Measurements from ENCODE around the gene IPO9.
A peak's percentile ranks its signal among the peaks of the same experiment; 100 is the strongest.
"Not testable (repeated sequence)": the region's sequence is repeated elsewhere in the genome, so short reads cannot be mapped to it uniquely, and the experiment has no call there.

IPO9 gene

GRCh38 chr1:201826830-201827229, 2.1 kb upstream of the IPO9 start:
- no peak for ATAC-seq
- H3K36me3 Mint-ChIP-seq (ENCODE audit: low read depth) = peaks cover 19% of the 10 kb centered on the region
- DNase-seq = no peak

GRCh38 chr1:201827321-201828216, 1.4 kb upstream of the IPO9 start:
- Mint-ChIP-seq H3K27ac (no peak overlapping the region), H3K27me3 (no peaks in the 10 kb centered on the region), H3K9me3 (no peaks in the 10 kb centered on the region), H3K4me1 (peaks cover 40% of the 10 kb centered on the region), H3K4me3 (no peak overlapping the region), H3K36me3 (ENCODE audit: low read depth) (peaks cover 19% of the 10 kb centered on the region)
- ATAC-seq (no peak), DNase-seq (no peak)

More at GRCh38 chr1:201826830-201827229, 2.1 kb upstream of the IPO9 start:
- Mint-ChIP-seq H3K27ac (no peak overlapping the region), H3K4me1 (peaks cover 32% of the 10 kb centered on the region), H3K27me3 (no peaks in the 10 kb centered on the region), H3K9me3 (no peaks in the 10 kb centered on the region), H3K4me3 (no peak overlapping the region)

- no peak for ATAC-seq
- DNase-seq = no peak
- Mint-ChIP-seq H3K4me1 (peaks cover 44% of the 10 kb centered on the region), H3K27ac (peak overlapping the region; percentile 97), H3K4me3 (peak overlapping the region; percentile 92), H3K9me3 (no peaks in the 10 kb centered on the region), H3K27me3 (no peaks in the 10 kb centered on the region), H3K36me3 (ENCODE audit: low read depth) (peaks cover 19% of the 10 kb centered on the region)
Observed at GRCh38 chr1:201828217-201828819, 639 bp upstream of the IPO9 start.

GRCh38 chr1:201831371-201831770, 2.4 kb downstream of the IPO9 start:
- Mint-ChIP-seq H3K27me3 (no peaks in the 10 kb centered on the region), H3K4me3 (peak overlapping the region; percentile 92), H3K27ac (peak overlapping the region; percentile 34), H3K9me3 (no peaks in the 10 kb centered on the region), H3K4me1 (peaks cover 53% of the 10 kb centered on the region), H3K36me3 (ENCODE audit: low read depth) (peaks cover 33% of the 10 kb centered on the region)
- no peak for DNase-seq
- ATAC-seq = no peak

GRCh38 chr1:201834621-201835020, 5.7 kb downstream of the IPO9 start:
- Mint-ChIP-seq H3K9me3 (no peaks in the 10 kb centered on the region), H3K36me3 (ENCODE audit: low read depth) (peaks cover 36% of the 10 kb centered on the region), H3K27me3 (no peaks in the 10 kb centered on the region), H3K27ac (no peak overlapping the region), H3K4me1 (peaks cover 53% of the 10 kb centered on the region), H3K4me3 (no peak overlapping the region)
- DNase-seq (no peak), ATAC-seq (no peak)

- H3K4me3 Mint-ChIP-seq = no peak overlapping the region
- no peaks in the 10 kb centered on the region for H3K9me3 Mint-ChIP-seq
- no peaks in the 10 kb centered on the region for H3K27me3 Mint-ChIP-seq
- peaks cover 20% of the 10 kb centered on the region for H3K36me3 Mint-ChIP-seq (ENCODE audit: low read depth)
- ATAC-seq = no peak
- no peak for DNase-seq
- H3K27ac Mint-ChIP-seq = no peak overlapping the region
- H3K4me1 Mint-ChIP-seq = peaks cover 26% of the 10 kb centered on the region
Observed at GRCh38 chr1:201838381-201838780, 9.4 kb downstream of the IPO9 start.

- not testable (repeated sequence) for H3K4me3 Mint-ChIP-seq, H3K27ac Mint-ChIP-seq, ATAC-seq, DNase-seq, H3K9me3 Mint-ChIP-seq, H3K27me3 Mint-ChIP-seq
- peaks cover 20% of the 10 kb centered on the region for H3K36me3 Mint-ChIP-seq (ENCODE audit: low read depth)
- H3K4me1 Mint-ChIP-seq = peaks cover 28% of the 10 kb centered on the region
Observed at GRCh38 chr1:201839089-201839488, 10.1 kb downstream of the IPO9 start.

GRCh38 chr1:201840055-201840454, 11.1 kb downstream of the IPO9 start:
- no peak for ATAC-seq
- no peak overlapping the region for H3K4me3 Mint-ChIP-seq
- no peaks in the 10 kb centered on the region for H3K27me3 Mint-ChIP-seq
- H3K4me1 Mint-ChIP-seq = peaks cover 29% of the 10 kb centered on the region
- no peak overlapping the region for H3K27ac Mint-ChIP-seq
- DNase-seq = no peak
- peaks cover 17% of the 10 kb centered on the region for H3K36me3 Mint-ChIP-seq (ENCODE audit: low read depth)
- H3K9me3 Mint-ChIP-seq = no peaks in the 10 kb centered on the region

- Mint-ChIP-seq H3K4me3 (no peak overlapping the region), H3K4me1 (peaks cover 29% of the 10 kb centered on the region), H3K9me3 (no peaks in the 10 kb centered on the region), H3K27me3 (no peaks in the 10 kb centered on the region), H3K27ac (no peak overlapping the region), H3K36me3 (ENCODE audit: low read depth) (peaks cover 13% of the 10 kb centered on the region)
- DNase-seq = no peak
- ATAC-seq = no peak
Observed at GRCh38 chr1:201840490-201840889, 11.5 kb downstream of the IPO9 start.

GRCh38 chr1:201841265-201841912, 12.4 kb downstream of the IPO9 start:
- no peak for ATAC-seq
- H3K27ac Mint-ChIP-seq = no peak overlapping the region
- H3K4me1 Mint-ChIP-seq = peaks cover 27% of the 10 kb centered on the region

GRCh38 chr1:201842472-201843027, 13.6 kb downstream of the IPO9 start:
- H3K27ac Mint-ChIP-seq = no peak overlapping the region

More at GRCh38 chr1:201841265-201841912, 12.4 kb downstream of the IPO9 start:
- no peak for DNase-seq
- Mint-ChIP-seq H3K9me3 (no peaks in the 10 kb centered on the region), H3K36me3 (ENCODE audit: low read depth) (peaks cover 8% of the 10 kb centered on the region), H3K27me3 (no peaks in the 10 kb centered on the region), H3K4me3 (no peak overlapping the region)

GRCh38 chr1:201845331-201846083, 16.6 kb downstream of the IPO9 start:
- no peak overlapping the region for H3K27ac Mint-ChIP-seq
- H3K27me3 Mint-ChIP-seq = no peaks in the 10 kb centered on the region
- H3K9me3 Mint-ChIP-seq = no peaks in the 10 kb centered on the region
- ATAC-seq = peak; percentile 73
- H3K36me3 Mint-ChIP-seq (ENCODE audit: low read depth) = peaks cover 23% of the 10 kb centered on the region
- no peak for DNase-seq
- no peak overlapping the region for H3K4me3 Mint-ChIP-seq
- peaks cover 20% of the 10 kb centered on the region for H3K4me1 Mint-ChIP-seq

More at GRCh38 chr1:201842472-201843027, 13.6 kb downstream of the IPO9 start:
- Mint-ChIP-seq H3K4me1 (peaks cover 29% of the 10 kb centered on the region), H3K9me3 (no peaks in the 10 kb centered on the region), H3K36me3 (ENCODE audit: low read depth) (peaks cover 10% of the 10 kb centered on the region), H3K4me3 (no peak overlapping the region), H3K27me3 (no peaks in the 10 kb centered on the region)
- no peak for ATAC-seq
- no peak for DNase-seq

- Mint-ChIP-seq H3K4me3 (no peak overlapping the region), H3K27me3 (no peaks in the 10 kb centered on the region), H3K27ac (no peak overlapping the region), H3K4me1 (peaks cover 17% of the 10 kb centered on the region), H3K9me3 (no peaks in the 10 kb centered on the region), H3K36me3 (ENCODE audit: low read depth) (peaks cover 32% of the 10 kb centered on the region)
- ATAC-seq (no peak), DNase-seq (no peak)
Observed at GRCh38 chr1:201847150-201847549, 18.2 kb downstream of the IPO9 start.

GRCh38 chr1:201848230-201848629, 19.3 kb downstream of the IPO9 start:
- Mint-ChIP-seq H3K9me3 (no peaks in the 10 kb centered on the region), H3K27ac (no peak overlapping the region), H3K36me3 (ENCODE audit: low read depth) (peaks cover 39% of the 10 kb centered on the region), H3K4me3 (no peak overlapping the region), H3K27me3 (no peaks in the 10 kb centered on the region), H3K4me1 (peaks cover 17% of the 10 kb centered on the region)
- no peak for DNase-seq
- ATAC-seq = no peak

Data from activated naive CD8-positive, alpha-beta T cell treated with anti-CD3 and anti-CD28 coated beads, Interleukin-2, amount 50 U/mL, for 24 hours (primary cell).